HepG2 (cell line): ENCODE results near the gene NECTIN2. TPM values are rescaled to one million over a fixed set of nuclear protein-coding genes. Genes with fewer than 3 reads are reported as not detected.

Experiments used
- BHLHE40 ChIP-seq: IDR thresholded peaks from 2 replicates; pipeline ENCODE4 v1.6.1; 2011; ENCODE audit warnings: low read length, improper control_type of control experiment
- CEBPG ChIP-seq: IDR thresholded peaks from 2 replicates; pipeline ENCODE4 v1.6.1; 2016
- CREM ChIP-seq, 2 experiments: sonication (generic) in 1 of 2; formaldehyde crosslinking in 1 of 2; IDR thresholded peaks; 2 replicates each; pipeline versions ENCODE4 v1.4.0 to v1.6.1; 2016 to 2020; ENCODE audit warnings: antibody characterized with exemption in 1 of 2, mild to moderate bottlenecking in 1 of 2, missing genetic modification reagents in 1 of 2
- CTCF ChIP-seq: sonication (generic); formaldehyde crosslinking; IDR thresholded peaks from 2 replicates; pipeline ENCODE4 v1.5.0; 2020; ENCODE audit warnings: mild to moderate bottlenecking, missing genetic modification reagents, moderate library complexity
- FUBP1 ChIP-seq: sonication (generic); formaldehyde crosslinking; IDR thresholded peaks from 2 replicates; pipeline ENCODE4 v1.5.1; 2020; ENCODE audit warnings: missing genetic modification reagents, mild to moderate bottlenecking, borderline replicate concordance
- JUN ChIP-seq: sonication (generic); formaldehyde crosslinking; IDR thresholded peaks from 2 replicates; pipeline ENCODE4 v1.4.0; 2020; ENCODE audit warnings: mild to moderate bottlenecking, missing genetic modification reagents
- MTA3 ChIP-seq: sonication (generic); formaldehyde crosslinking; IDR thresholded peaks from 2 replicates; pipeline ENCODE4 v1.4.0; 2020; ENCODE audit warnings: missing genetic modification reagents
- MTERF4 ChIP-seq: sonication (generic); formaldehyde crosslinking; IDR thresholded peaks from 2 replicates; pipeline ENCODE4 v1.8.0; 2023; ENCODE audit warnings: mild to moderate bottlenecking, missing genetic modification reagents
- ONECUT2 ChIP-seq: sonication (generic); formaldehyde crosslinking; IDR thresholded peaks from 2 replicates; pipeline ENCODE4 v1.4.0; 2020; ENCODE audit warnings: missing genetic modification reagents
- PRDM15 ChIP-seq: sonication (generic); formaldehyde crosslinking; IDR thresholded peaks from 2 replicates; pipeline ENCODE4 v1.4.0; 2020; ENCODE audit warnings: missing genetic modification reagents
- REL ChIP-seq: sonication (generic); formaldehyde crosslinking; conservative IDR thresholded peaks from 2 replicates; pipeline ENCODE4 v1.8.0; 2022; ENCODE audit warnings: mild to moderate bottlenecking, missing genetic modification reagents, moderate library complexity
- SAFB2 ChIP-seq: sonication (generic); formaldehyde crosslinking; IDR thresholded peaks from 2 replicates; pipeline ENCODE4 v1.5.1; 2020; ENCODE audit warnings: missing genetic modification reagents, low read depth, mild to moderate bottlenecking, borderline replicate concordance
- SOX6 ChIP-seq, 2 experiments: fragments of 450-650 bp in 1 of 2; sonication (generic) in 1 of 2; formaldehyde crosslinking in 1 of 2; IDR thresholded peaks; 2 replicates each; pipeline versions ENCODE4 v1.4.0 to v1.6.1; 2017 to 2020; ENCODE audit warnings: antibody characterized with exemption in 1 of 2, mild to moderate bottlenecking in 1 of 2, missing genetic modification reagents in 1 of 2
- ZBTB38 ChIP-seq: sonication (generic); formaldehyde crosslinking; IDR thresholded peaks from 2 replicates; pipeline ENCODE4 v1.5.1; 2020; ENCODE audit warnings: mild to moderate bottlenecking, missing genetic modification reagents
- ZNF17 ChIP-seq: sonication (generic); formaldehyde crosslinking; IDR thresholded peaks from 2 replicates; pipeline ENCODE4 v1.5.0; 2020; ENCODE audit warnings: mild to moderate bottlenecking, missing genetic modification reagents
- ZNF546 ChIP-seq: sonication (generic); formaldehyde crosslinking; conservative IDR thresholded peaks from 2 replicates; pipeline ENCODE4 v1.8.1; 2023; ENCODE audit warnings: mild to moderate bottlenecking, missing genetic modification reagents
- ZNF652 ChIP-seq: IDR thresholded peaks from 2 replicates; pipeline ENCODE4 v1.6.1; 2016; ENCODE audit warnings: low read depth, borderline replicate concordance
- polyA plus RNA-seq, 8 experiments: library from polyadenylated mRNA; depleted of rRNA in 3 of 8; stranded (reverse) in 7 of 8; unstranded in 1 of 8; fragments of >200 nt; fragmentation: Illumina TruSeq in 4 of 8; extraction: Trizol in 4 of 8; gene quantifications; 2 replicates each; pipeline versions ENCODE4 v1.2.1 to v1.2.3, GENCODE V29; 2011 to 2016; ENCODE audit warnings: low read depth in 4 of 8, missing spikeins in 1 of 8, mixed read lengths in 1 of 8; ENCODE audit not compliant: insufficient read depth in 1 of 8
- total RNA-seq, 5 experiments: library from RNA; depleted of rRNA; stranded (reverse); fragments of >200 nt; fragmentation: Illumina TruSeq; extraction: Trizol; gene quantifications; 2 replicates each; pipeline ENCODE4 v1.2.3, GENCODE V29; 2016; ENCODE audit warnings: low read depth in 1 of 5
- TF ChIP-seq, protein P1 (sequence below): sonication (generic); formaldehyde crosslinking; IDR thresholded peaks from 2 replicates; pipeline ENCODE4 v1.5.0; 2020; ENCODE audit warnings: missing genetic modification reagents
- TF ChIP-seq, protein P2 (sequence below): IDR thresholded peaks from 2 replicates; pipeline ENCODE4 v1.6.1; 2016; ENCODE audit warnings: low read depth, borderline replicate concordance

NECTIN2 gene
- total and polyA plus RNA-seq, 2 of the 13 experiments (the other 11 are each of a cell fraction or from before 2014, with no cell fraction given) = 75.4 to 114 TPM

DNA sequence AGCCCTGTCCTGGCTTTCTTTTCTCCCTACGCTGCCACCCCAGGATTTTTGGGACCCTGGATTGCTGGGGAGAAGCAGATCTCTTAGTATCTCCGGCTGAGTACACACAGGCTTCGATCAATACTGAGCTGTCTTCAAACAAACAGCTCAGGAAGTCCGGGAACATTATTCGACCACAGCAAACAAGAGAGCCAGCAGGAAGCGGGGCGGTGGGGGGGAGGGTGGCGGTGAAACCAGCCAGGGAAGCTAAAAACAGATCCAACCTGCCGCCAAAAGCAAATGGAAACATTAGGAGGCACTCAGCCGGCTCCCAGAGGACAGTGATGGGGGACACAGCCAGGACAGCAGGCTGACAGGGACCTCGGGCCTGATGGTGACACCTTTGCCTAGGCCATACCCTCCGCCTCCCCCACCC lies 49.4 kb upstream of the NECTIN2 start (continued):
- TF ChIP-seq CREM (IDR thresholded peaks at IDR 0.05) = peak; percentile 77; the same call in 1 of the 2 replicates
- TF ChIP-seq CREM (CRISPR knock-in tag; IDR thresholded peaks at IDR 0.05) = no peak
- no peak for TF ChIP-seq SOX6 (IDR thresholded peaks at IDR 0.05)
- TF ChIP-seq SOX6 (CRISPR knock-in tag; IDR thresholded peaks at IDR 0.05) = peak; percentile 83
- TF ChIP-seq PRDM15 (CRISPR knock-in tag) = no peak
- TF ChIP-seq SAFB2 (CRISPR knock-in tag) = no peak; the same call in 1 of the 2 replicates
- no peak for TF ChIP-seq REL (CRISPR knock-in tag)
- peak; percentile 98 for TF ChIP-seq ONECUT2 (CRISPR knock-in tag)
- no peak for TF ChIP-seq ZNF546 (CRISPR knock-in tag)
- TF ChIP-seq CTCF (CRISPR knock-in tag) = peak; percentile 25; the same call in 1 of the 2 replicates
- TF ChIP-seq ZBTB38 (CRISPR knock-in tag) = no peak
- peak; percentile 29; the same call in 1 of the 2 replicates for TF ChIP-seq CEBPG (CRISPR knock-in tag)
- TF ChIP-seq FUBP1 (CRISPR knock-in tag) = no peak
- no peak for TF ChIP-seq ZNF17 (CRISPR knock-in tag)
- no peak for TF ChIP-seq ZNF652 (CRISPR knock-in tag)
- TF ChIP-seq, protein P1, sequence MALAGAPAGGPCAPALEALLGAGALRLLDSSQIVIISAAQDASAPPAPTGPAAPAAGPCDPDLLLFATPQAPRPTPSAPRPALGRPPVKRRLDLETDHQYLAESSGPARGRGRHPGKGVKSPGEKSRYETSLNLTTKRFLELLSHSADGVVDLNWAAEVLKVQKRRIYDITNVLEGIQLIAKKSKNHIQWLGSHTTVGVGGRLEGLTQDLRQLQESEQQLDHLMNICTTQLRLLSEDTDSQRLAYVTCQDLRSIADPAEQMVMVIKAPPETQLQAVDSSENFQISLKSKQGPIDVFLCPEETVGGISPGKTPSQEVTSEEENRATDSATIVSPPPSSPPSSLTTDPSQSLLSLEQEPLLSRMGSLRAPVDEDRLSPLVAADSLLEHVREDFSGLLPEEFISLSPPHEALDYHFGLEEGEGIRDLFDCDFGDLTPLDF = no peak
- TF ChIP-seq MTERF4 (CRISPR knock-in tag) = no peak
- TF ChIP-seq, protein P2, sequence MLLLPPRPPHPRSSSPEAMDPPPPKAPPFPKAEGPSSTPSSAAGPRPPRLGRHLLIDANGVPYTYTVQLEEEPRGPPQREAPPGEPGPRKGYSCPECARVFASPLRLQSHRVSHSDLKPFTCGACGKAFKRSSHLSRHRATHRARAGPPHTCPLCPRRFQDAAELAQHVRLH = peak; percentile 64; the same call in 1 of the 2 replicates
- no peak for TF ChIP-seq BHLHE40
- no peak for TF ChIP-seq MTA3 (CRISPR knock-in tag)
- peak; percentile 66 for TF ChIP-seq JUN (CRISPR knock-in tag)
